K562 (cell line): ENCODE measurements around the gene TMEM184A. TPM values are rescaled to one million over a fixed set of nuclear protein-coding genes. Genes with fewer than 3 reads are reported as not detected.

Source experiments
- CAMTA2 ChIP-seq: fragments of 250-450 bp; sonication (Bioruptor Pico); conservative IDR thresholded peaks from 2 replicates; pipeline ENCODE4 v1.5.1; 2022
- EP300 ChIP-seq: IDR thresholded peaks from 2 replicates; pipeline ENCODE4 v1.6.1; 2012; ENCODE audit warnings: low read length, improper control_type of control experiment
- FOXK2 ChIP-seq, 2 experiments: fragments of 450-650 bp; IDR thresholded peaks in 1 of 2; conservative IDR thresholded peaks in 1 of 2; 2 replicates each; pipeline ENCODE4 v1.6.1; 2016; ENCODE audit warnings: low read depth in 2 of 2, mild to moderate bottlenecking in 1 of 2
- MYNN ChIP-seq, 2 experiments: sonication (generic); formaldehyde crosslinking in 1 of 2; IDR thresholded peaks; 2 replicates each; pipeline versions ENCODE4 v1.5.0 to v1.6.1; 2016 to 2020; ENCODE audit warnings: antibody characterized with exemption in 1 of 2, missing genetic modification reagents in 1 of 2
- NFE2L1 ChIP-seq: fragments of 450-650 bp; IDR thresholded peaks from 2 replicates; pipeline ENCODE4 v1.6.1; 2016; ENCODE audit warnings: missing genetic modification characterization, low read depth, mild to moderate bottlenecking, missing compliant biosample characterization, moderate library complexity, borderline replicate concordance
- PHF21A ChIP-seq: fragments of 450-650 bp; IDR thresholded peaks from 2 replicates; pipeline ENCODE4 v1.6.1; 2017; ENCODE audit warnings: low read depth, borderline replicate concordance
- POLR2AphosphoS2 ChIP-seq: IDR thresholded peaks from 2 replicates; pipeline ENCODE4 v1.6.1; 2012; ENCODE audit warnings: low read length, improper control_type of control experiment
- POLR2AphosphoS5 ChIP-seq: IDR thresholded peaks from 2 replicates; pipeline ENCODE4 v1.6.1; 2011; ENCODE audit warnings: mild to moderate bottlenecking, low read depth, low read length, moderate library complexity; ENCODE audit not compliant: control insufficient read depth, insufficient read depth
- PPARD ChIP-seq: fragments of 250-450 bp; sonication (Bioruptor Pico); IDR thresholded peaks from 2 replicates; pipeline ENCODE4 v1.8.0; 2022; ENCODE audit warnings: inconsistent platforms, mild to moderate bottlenecking, moderate library complexity
- RBM25 ChIP-seq: fragments of 200-400 bp; formaldehyde crosslinking; IDR thresholded peaks from 2 replicates; pipeline ENCODE4 v1.6.1; 2018; ENCODE audit warnings: low read length, low read depth, moderate library complexity; ENCODE audit not compliant: severe bottlenecking
- RFX7 ChIP-seq: fragments of 250-450 bp; sonication (Bioruptor Pico); IDR thresholded peaks from 2 replicates; pipeline ENCODE4 v1.5.1; 2021; ENCODE audit warnings: mild to moderate bottlenecking
- SAFB ChIP-seq: fragments of 200-400 bp; formaldehyde crosslinking; IDR thresholded peaks from 2 replicates; pipeline ENCODE4 v1.6.1; 2017; ENCODE audit warnings: low read depth, low read length, borderline replicate concordance
- SRSF7 ChIP-seq: fragments of 200-400 bp; formaldehyde crosslinking; optimal IDR thresholded peaks from 2 replicates; pipeline ENCODE3; 2017; ENCODE audit warnings: mild to moderate bottlenecking, low read depth, low read length
- SUPT5H ChIP-seq: fragments of 450-650 bp; IDR thresholded peaks from 2 replicates; pipeline ENCODE4 v1.6.1; 2016
- U2AF1 ChIP-seq: fragments of 200-400 bp; formaldehyde crosslinking; optimal IDR thresholded peaks from 2 replicates; pipeline ENCODE3; 2017; ENCODE audit warnings: mild to moderate bottlenecking, low read depth, low read length, moderate library complexity
- ZKSCAN8 ChIP-seq: fragments of 200-800 bp; sonication (Bioruptor generic); IDR thresholded peaks from 2 replicates; pipeline ENCODE4 v1.6.1; 2016; ENCODE audit warnings: missing genetic modification characterization, missing compliant biosample characterization
- ZNF124 ChIP-seq: sonication (generic); formaldehyde crosslinking; IDR thresholded peaks from 2 replicates; pipeline ENCODE4 v1.8.1; 2022; ENCODE audit warnings: missing genetic modification reagents
- ZNF184 ChIP-seq: sonication (generic); formaldehyde crosslinking; IDR thresholded peaks from 2 replicates; pipeline ENCODE4 v1.5.0; 2020; ENCODE audit warnings: missing genetic modification reagents
- ZNF583 ChIP-seq: fragments of 250-450 bp; sonication (Bioruptor Pico); IDR thresholded peaks from 2 replicates; pipeline ENCODE4 v1.4.0; 2020
- polyA plus RNA-seq, 8 experiments: library from polyadenylated mRNA; depleted of rRNA in 4 of 8; stranded (reverse) in 5 of 8; unstranded in 3 of 8; fragments of >200 nt; fragmentation: Nextera tagmentation in 2 of 8; fragmentation: Illumina TruSeq in 1 of 8; extraction: Ambion mirVana in 2 of 8; extraction: Trizol in 1 of 8; gene quantifications; 2 replicates each; pipeline versions ENCODE4 v1.2.1 to v1.2.3, GENCODE V29; 2011 to 2014; ENCODE audit warnings: inconsistent platforms in 1 of 8, missing spikeins in 1 of 8
- total RNA-seq, 7 experiments: library from RNA; depleted of rRNA in 6 of 7; stranded (reverse); fragments of >200 nt in 6 of 7; fragmentation: Illumina TruSeq in 2 of 7; extraction: Trizol in 2 of 7; gene quantifications; 2 replicates each; pipeline versions ENCODE4 v1.2.1 to v1.2.3, GENCODE V29; 2011 to 2021; ENCODE audit warnings: low replicate concordance in 1 of 7
- TF ChIP-seq, protein P1 (sequence below): sonication (generic); formaldehyde crosslinking; IDR thresholded peaks from 2 replicates; pipeline ENCODE4 v1.4.0; 2020; ENCODE audit warnings: mild to moderate bottlenecking, missing genetic modification reagents
- TF ChIP-seq, protein P2 (sequence below): fragments of 250-450 bp; sonication (Bioruptor Pico); IDR thresholded peaks from 2 replicates; pipeline ENCODE4 v1.5.0; 2021
- TF ChIP-seq, protein P3 (sequence below), 2 experiments: fragments of 450-650 bp in 1 of 2; IDR thresholded peaks; 2 replicates each; pipeline ENCODE4 v1.6.1; 2011 to 2017; ENCODE audit warnings: low read depth in 2 of 2, antibody characterized with exemption in 1 of 2, borderline replicate concordance in 1 of 2, low read length in 1 of 2, mild to moderate bottlenecking in 1 of 2, mixed read lengths in 1 of 2; ENCODE audit not compliant: control insufficient read depth in 1 of 2

Gene TMEM184A
- total and polyA plus RNA-seq, 9 of the 15 experiments (the other 6 are each of a cell fraction or from before 2014, with no cell fraction given) = 0.10 to 0.18 (median 0.11) TPM; not detected in 6

DNA sequence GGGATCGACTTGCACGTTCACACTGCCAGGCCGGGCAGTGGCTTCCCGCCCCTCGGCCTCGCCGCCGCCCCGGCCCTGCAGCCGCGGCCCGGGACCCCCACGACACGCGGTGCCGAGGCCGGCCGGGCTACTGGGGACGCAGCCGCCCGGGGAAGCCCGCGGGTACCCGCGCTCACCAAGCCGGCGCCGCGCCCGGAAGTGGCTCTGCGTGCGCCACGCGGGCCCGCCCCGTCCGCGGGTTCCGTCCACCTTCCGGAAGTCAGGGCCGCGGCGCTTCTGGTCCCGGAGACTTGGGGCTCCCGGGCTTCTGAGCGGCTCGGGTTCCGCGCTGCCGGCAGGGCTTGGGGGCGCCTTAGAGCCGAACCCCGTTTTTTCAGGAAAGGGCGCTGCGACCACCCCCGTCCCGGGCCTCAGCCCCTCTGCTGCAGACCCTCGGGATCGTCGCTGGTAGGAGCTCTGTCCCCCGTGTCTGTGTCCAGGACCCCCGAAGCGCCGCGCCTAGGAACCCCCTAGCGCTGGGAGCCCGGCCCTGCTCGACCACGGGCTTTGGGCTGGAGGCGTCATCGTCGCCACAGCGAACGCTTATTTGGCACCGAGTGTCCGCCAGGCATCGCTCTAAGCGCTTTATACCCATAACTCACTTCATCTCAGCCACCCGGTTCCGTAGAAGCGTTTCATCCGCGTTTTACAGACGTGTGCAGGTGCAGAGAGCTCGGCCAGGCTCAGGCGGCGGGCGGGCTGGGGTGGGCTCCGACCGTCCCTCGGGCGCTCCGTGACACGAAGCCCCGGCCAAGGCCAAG lies 14.0 kb upstream of the TMEM184A start, which contains the start of gene PSMG3 (continued):
- TF ChIP-seq, protein P1, sequence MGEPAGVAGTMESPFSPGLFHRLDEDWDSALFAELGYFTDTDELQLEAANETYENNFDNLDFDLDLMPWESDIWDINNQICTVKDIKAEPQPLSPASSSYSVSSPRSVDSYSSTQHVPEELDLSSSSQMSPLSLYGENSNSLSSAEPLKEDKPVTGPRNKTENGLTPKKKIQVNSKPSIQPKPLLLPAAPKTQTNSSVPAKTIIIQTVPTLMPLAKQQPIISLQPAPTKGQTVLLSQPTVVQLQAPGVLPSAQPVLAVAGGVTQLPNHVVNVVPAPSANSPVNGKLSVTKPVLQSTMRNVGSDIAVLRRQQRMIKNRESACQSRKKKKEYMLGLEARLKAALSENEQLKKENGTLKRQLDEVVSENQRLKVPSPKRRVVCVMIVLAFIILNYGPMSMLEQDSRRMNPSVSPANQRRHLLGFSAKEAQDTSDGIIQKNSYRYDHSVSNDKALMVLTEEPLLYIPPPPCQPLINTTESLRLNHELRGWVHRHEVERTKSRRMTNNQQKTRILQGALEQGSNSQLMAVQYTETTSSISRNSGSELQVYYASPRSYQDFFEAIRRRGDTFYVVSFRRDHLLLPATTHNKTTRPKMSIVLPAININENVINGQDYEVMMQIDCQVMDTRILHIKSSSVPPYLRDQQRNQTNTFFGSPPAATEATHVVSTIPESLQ = no peak
- TF ChIP-seq POLR2AphosphoS2 = no peak
- TF ChIP-seq RFX7 (CRISPR knock-in tag) = no peak
- TF ChIP-seq PPARD (CRISPR knock-in tag) = no peak
- no peak for TF ChIP-seq EP300
- peak; percentile 96 for TF ChIP-seq U2AF1
- no peak for TF ChIP-seq ZNF184
- TF ChIP-seq ZKSCAN8 (CRISPR knock-in tag) = no peak; the same call in 1 of the 2 replicates
- TF ChIP-seq, protein P2, sequence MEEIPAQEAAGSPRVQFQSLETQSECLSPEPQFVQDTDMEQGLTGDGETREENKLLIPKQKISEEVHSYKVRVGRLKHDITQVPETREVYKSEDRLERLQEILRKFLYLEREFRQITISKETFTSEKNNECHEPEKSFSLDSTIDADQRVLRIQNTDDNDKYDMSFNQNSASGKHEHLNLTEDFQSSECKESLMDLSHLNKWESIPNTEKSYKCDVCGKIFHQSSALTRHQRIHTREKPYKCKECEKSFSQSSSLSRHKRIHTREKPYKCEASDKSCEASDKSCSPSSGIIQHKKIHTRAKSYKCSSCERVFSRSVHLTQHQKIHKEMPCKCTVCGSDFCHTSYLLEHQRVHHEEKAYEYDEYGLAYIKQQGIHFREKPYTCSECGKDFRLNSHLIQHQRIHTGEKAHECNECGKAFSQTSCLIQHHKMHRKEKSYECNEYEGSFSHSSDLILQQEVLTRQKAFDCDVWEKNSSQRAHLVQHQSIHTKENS = no peak
- TF ChIP-seq POLR2AphosphoS5 = peak; percentile 77
- peak; percentile 70 for TF ChIP-seq SUPT5H
- TF ChIP-seq ZNF583 (CRISPR knock-in tag) = no peak
- no peak for TF ChIP-seq NFE2L1 (tag)
- TF ChIP-seq SAFB = 0 out of 2 replicates have a peak, but pooled peaks have one; percentile 26
- no peak for TF ChIP-seq PHF21A
- TF ChIP-seq FOXK2 (conservative IDR thresholded peaks at IDR 0.05 in 1 of 2, IDR thresholded peaks at IDR 0.05 in 1 of 2; ENCODE audit: low read depth in 2 of 2) = no peak
- TF ChIP-seq ZNF124 (CRISPR knock-in tag) = no peak
- TF ChIP-seq, protein P3, sequence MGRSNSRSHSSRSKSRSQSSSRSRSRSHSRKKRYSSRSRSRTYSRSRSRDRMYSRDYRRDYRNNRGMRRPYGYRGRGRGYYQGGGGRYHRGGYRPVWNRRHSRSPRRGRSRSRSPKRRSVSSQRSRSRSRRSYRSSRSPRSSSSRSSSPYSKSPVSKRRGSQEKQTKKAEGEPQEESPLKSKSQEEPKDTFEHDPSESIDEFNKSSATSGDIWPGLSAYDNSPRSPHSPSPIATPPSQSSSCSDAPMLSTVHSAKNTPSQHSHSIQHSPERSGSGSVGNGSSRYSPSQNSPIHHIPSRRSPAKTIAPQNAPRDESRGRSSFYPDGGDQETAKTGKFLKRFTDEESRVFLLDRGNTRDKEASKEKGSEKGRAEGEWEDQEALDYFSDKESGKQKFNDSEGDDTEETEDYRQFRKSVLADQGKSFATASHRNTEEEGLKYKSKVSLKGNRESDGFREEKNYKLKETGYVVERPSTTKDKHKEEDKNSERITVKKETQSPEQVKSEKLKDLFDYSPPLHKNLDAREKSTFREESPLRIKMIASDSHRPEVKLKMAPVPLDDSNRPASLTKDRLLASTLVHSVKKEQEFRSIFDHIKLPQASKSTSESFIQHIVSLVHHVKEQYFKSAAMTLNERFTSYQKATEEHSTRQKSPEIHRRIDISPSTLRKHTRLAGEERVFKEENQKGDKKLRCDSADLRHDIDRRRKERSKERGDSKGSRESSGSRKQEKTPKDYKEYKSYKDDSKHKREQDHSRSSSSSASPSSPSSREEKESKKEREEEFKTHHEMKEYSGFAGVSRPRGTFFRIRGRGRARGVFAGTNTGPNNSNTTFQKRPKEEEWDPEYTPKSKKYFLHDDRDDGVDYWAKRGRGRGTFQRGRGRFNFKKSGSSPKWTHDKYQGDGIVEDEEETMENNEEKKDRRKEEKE (IDR thresholded peaks at IDR 0.05; ENCODE audit: borderline replicate concordance in 1 of 2, control insufficient read depth in 1 of 2, low read depth in 2 of 2, low read length in 1 of 2) = peak in 1 of 2 experiments; percentile 89; a peak in 2 of 4 replicates
- TF ChIP-seq MYNN (IDR thresholded peaks at IDR 0.05) = no peak
- TF ChIP-seq MYNN (CRISPR knock-in tag; IDR thresholded peaks at IDR 0.05) = no peak
- TF ChIP-seq CAMTA2 (CRISPR knock-in tag) = no peak; the same call in 1 of the 2 replicates
- no peak for TF ChIP-seq RBM25
- TF ChIP-seq SRSF7 = no peak
